ENCODE results near the gene BTAF1.
"Not testable (repeated sequence)": the region's sequence is repeated elsewhere in the genome, so short reads cannot be mapped to it uniquely, and the experiment has no call there.

BTAF1 gene

GRCh38 chr10:91978585-91978984, 55.0 kb downstream of the BTAF1 start:
- DNase-seq (ENCODE audit: low read depth in 2 of 2): no peak

DNA sequence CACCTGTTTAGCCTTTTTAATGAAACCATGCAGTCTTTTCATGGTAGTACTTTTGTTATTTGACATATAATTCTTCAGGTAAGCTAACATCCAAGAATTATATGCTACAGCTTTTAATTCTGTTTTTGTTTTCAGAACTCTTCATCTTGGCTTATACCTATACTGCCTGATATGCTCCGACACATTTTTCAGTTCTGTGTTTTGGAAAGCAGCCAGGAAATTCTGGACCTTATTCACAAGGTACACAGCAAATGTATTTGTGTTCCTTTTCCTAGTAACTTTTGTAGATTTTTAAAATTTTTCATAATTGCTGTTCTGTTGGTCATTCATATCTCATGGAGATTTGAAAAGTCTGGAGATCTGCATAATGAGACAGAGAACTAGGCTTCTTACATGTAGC, 56.7 kb downstream of the BTAF1 start:
- no peak for DNase-seq (ENCODE audit: low read depth in 2 of 2)

DNA sequence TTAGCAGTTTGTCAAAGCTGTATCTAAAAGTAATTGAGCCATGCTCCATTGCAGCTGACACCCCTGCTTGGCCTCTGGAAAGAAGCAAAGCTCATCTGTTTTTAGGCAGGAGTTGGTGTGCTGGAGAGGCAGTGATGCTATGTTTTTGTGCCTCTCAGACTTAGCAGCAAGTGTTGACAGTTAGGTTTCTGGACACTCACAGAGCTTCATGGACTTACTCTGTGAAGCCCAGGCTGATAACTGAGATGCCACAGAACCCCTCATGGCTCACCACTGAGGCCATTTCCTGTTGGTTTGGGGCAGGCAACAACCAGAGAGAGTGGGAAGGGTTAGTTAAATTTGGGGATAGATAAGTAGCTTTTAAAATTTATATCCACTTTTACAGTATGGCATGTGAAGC, 59.8 kb downstream of the BTAF1 start:
- no peak for DNase-seq (ENCODE audit: low read depth in 2 of 2)

GRCh38 chr10:91987397-91988037, 63.9 kb downstream of the BTAF1 start:
- no peak for DNase-seq (ENCODE audit: low read depth in 2 of 2)

- DNase-seq (ENCODE audit: low read depth in 2 of 2): no peak
Measured at GRCh38 chr10:91992031-91992430, 68.5 kb downstream of the BTAF1 start.

GRCh38 chr10:91996266-91996665, 72.7 kb downstream of the BTAF1 start:
- no peak for DNase-seq (ENCODE audit: low read depth in 2 of 2)

DNA sequence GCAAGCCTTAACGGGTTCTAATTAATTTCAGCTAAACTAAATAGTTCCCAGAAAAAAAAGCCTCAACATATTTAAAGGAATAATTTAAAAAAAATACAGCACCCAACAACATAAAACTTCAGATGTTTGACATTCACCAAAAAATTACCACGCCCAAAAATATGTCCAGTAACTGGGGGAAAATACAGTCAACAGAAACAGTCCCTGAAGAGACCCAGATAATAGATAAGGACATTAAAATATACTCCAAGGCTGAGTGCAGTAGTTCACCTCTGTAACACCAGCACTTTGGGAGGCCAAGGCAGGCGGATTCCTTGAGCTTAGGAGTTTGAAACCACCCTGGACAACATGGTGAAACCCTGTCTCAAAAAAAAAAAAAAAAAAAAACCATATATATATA, 78.0 kb downstream of the BTAF1 start:
- DNase-seq (ENCODE audit: low read depth in 2 of 2): no peak

DNA sequence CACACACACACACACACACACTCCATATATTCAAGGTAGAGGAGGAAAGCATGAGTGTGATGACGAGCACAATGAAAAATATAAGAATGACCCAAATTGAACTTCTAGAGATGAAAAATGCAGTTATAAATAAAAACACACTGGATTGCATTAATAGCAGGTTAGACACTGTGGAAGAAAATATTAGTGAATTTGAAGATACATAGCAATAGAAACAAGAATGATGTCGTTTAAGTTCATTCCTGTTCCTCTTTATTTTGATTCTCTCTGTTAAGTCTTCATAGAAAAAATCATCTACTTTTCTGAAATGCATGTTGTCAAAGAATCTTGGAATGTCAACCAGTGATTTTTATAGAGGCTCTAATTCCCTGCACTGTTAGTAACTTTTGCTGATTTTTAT, 78.4 kb downstream of the BTAF1 start:
- no peak for DNase-seq (ENCODE audit: low read depth in 2 of 2)

DNA sequence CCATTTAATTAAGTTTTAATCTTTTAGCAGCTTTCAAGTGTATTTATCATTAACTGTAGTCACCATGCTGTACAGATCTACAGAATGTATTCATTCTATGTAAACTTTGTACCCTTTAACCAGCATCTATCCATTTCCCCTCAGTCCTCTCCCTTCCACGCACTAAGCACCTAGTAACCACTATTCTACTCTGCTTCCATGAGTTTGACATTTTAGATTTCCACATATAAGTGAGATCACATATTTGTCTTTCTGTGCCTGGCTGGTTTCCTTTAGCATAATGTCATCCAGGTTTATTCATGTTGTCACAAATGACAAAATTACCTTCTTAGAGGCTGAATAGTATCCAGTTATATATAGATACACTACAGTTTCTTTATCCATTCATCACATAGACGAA, 79.7 kb downstream of the BTAF1 start:
- DNase-seq (ENCODE audit: low read depth in 2 of 2): no peak

DNA sequence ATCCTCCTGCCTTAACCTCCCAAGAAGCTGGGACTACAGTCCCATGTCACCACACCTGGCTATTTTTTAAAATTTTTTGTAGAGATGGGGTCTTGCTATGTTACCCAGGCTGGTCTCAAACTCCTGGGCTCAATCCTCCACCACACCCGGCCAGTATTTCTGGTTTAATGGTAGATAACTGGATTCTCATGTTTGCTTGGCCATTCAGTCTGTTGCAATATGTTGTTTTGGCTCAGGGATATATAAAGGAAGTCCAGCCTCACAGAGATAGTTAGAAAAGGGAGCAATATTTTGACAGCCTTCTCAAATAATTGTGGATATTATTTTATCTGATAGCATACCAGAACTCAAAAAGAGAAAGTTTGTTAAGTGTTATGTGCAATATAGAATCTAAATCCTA, 82.4 kb downstream of the BTAF1 start:
- no peak for DNase-seq (ENCODE audit: low read depth in 2 of 2)

DNA sequence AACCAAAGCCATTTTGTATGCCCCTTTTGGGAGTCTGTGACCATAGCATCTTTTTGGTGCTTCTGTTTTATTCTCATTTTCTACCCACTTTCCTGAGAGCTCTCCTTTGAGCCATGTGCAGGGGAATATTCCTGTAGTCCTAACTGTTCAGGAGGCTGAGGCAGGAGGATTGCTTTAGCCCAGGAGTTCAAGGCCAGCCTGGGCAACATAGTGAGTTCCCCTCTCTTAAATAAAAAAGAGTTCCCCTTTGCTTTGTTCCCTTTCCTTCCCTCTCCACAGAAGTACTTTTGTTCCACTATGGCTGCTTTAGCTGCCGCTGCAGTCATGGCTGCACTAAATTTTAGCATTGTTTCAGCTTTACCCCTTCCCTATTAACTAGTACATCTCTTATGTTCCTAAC, 85.9 kb downstream of the BTAF1 start:
- DNase-seq (ENCODE audit: low read depth in 2 of 2): no peak

GRCh38 chr10:92010047-92010735, 86.6 kb downstream of the BTAF1 start:
- DNase-seq (ENCODE audit: low read depth in 2 of 2): no peak

DNA sequence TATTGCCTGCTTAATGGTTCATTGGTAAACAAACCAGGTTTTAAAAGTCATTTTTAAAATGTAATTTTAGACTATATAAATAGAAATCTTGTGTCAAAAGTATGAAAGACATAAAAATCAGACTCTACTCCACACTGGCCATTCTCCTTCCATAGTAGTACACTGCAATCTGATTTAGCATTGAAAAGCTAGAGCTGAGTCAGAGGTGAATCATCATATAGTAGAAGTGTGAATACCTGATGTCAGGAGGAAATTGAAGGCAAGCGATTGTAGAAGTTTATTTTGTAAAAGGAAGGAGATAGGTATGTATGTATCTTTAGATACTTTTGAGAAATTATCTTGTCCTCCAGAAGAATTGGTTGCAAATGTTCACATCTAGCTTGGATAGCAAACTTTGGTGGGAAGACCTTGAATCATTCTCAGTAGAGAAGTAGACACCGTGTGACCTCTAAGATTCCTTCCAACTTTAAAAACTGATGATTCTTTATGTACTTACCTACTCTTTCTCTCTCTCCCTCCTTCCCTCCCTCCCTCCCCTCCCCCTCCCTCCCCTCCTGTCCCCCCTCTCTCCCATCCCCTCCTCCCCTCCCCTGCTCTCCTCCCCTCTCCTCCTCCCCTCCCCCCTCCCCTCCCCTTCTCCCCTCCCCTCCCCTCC, 88.1 kb downstream of the BTAF1 start:
- DNase-seq (ENCODE audit: low read depth in 2 of 2): no peak

DNA sequence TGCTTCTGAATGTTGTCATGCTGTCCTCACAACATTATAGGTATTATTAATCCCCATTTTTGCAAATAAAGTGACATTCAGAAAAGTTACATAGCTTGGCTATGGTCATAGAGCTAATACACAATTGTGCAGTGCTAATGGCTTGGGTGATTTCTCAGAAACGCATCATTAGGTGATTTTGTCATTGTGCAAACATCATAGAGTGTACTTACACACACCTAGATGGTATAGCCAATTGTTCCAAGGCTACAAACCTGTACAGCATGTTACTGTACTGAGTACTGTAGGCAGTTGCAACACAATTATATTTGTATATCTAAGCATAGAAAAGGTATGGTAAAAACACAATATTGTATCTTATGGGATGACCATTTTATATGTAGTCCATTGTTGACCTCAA, 91.0 kb downstream of the BTAF1 start:
- DNase-seq (ENCODE audit: low read depth in 2 of 2): no peak

- no peak for DNase-seq (ENCODE audit: low read depth in 2 of 2)
Measured at GRCh38 chr10:92024700-92025099, 101.1 kb downstream of the BTAF1 start.

- DNase-seq (ENCODE audit: low read depth in 2 of 2): not testable (repeated sequence)
Measured at GRCh38 chr10:92025340-92025739, 101.8 kb downstream of the BTAF1 start.

DNA sequence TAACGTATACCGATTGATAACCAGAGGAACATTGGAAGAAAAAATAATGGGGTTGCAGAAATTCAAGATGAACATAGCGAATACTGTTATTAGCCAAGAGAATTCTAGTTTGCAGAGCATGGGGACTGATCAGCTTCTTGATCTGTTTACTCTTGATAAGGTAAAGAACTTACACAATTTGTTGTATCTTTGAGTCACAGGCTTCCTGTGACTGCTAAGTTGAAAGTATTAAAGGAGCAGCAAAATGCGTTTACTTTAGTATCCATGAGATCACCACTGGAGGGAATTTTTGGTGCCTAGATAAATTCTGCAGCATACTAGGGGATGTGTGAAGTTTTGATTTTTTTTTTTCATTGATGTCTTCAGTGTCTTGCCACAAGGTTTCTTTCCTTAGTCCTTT, 103.6 kb downstream of the BTAF1 start:
- DNase-seq (ENCODE audit: low read depth in 2 of 2): no peak

GRCh38 chr10:92031580-92031979, 108.0 kb downstream of the BTAF1 start:
- DNase-seq (ENCODE audit: low read depth in 2 of 2): no peak

DNA sequence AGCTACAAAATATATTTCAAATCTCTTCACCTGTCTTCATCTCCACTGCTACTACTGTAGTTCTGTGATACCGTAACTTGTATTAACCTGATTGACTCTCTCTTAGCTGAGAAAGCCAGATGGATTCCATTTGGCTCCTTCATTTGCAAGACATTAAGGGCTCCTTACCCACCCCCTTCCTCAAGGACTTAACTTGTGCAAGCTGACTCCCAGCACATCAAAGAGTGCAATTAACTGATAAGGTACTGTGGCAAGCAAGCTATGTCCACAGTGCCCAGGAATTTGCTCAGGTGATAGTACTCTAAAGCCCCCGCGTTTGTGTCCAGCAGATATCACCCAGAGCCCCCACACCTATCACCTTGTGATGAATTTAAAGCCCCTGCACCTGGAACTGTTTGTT, 109.5 kb downstream of the BTAF1 start:
- not testable (repeated sequence) for DNase-seq (ENCODE audit: low read depth in 2 of 2)

DNA sequence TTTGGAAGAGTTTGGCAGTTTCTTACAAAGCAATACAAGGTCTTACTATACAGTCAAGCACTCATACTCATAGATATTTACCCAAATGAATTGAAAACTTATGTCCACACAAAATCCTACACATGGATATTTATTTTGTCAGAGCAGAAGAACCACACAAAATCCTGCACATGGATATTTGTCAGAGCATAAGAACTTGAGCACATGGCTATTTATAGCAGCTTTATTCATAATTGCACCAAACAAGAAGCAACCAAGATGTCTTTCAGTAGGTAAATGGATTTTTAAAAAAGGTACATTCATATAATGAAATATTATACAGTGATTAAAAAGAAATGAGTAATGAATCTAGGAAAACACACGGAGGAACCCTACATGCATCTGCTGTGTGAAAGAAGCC, 115.4 kb downstream of the BTAF1 start:
- DNase-seq (ENCODE audit: low read depth in 2 of 2): no peak

DNA sequence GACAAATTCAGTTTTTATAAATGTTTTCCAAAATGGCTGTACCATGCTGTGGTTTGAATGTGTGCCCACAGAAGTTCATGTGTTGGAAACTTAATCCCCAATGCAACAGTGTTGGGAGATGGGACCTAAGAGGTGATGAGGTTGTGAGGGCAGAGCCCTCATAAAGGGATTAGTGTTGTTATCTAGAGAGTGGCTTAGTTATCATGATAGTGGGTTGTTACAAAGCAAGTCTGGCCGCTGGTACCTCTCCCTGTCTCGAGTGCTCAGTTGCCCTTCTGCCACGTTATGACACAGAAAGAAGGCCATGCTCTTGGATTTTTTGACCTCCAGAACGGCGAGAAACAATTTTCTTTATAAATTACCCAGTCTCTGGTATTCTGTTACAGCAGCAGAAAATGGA, 119.0 kb downstream of the BTAF1 start:
- DNase-seq (ENCODE audit: low read depth in 2 of 2): no peak

- no peak for DNase-seq (ENCODE audit: low read depth in 2 of 2)
Measured at GRCh38 chr10:92045641-92046106, 122.1 kb downstream of the BTAF1 start.

DNA sequence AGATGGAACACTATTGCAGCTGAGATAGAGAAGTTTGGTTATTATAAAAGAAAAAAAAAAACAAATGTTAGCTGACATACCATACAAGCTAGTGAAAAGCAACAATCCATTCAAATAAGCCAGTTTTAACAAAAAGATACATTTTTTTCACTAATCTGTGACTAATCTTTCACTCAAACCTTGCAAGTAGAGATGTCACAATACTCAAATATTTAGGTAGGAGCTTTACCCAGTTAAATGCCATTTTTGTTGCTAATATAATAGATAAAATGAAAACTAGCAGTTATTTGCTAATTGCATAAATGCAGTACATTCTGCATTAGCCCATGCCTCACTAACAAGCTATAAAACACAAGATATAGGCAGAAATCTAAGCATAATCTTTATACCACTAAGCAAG, 123.6 kb downstream of the BTAF1 start:
- no peak for DNase-seq (ENCODE audit: low read depth in 2 of 2)

All from stimulated activated CD4-positive, alpha-beta T cell treated with anti-CD3 and anti-CD28 coated beads, Interleukin-1b, Interleukin-23, amount 100 ng/mL, for 1 hour (primary cell).